ENCODE measurements around the gene APLF.

The APLF gene, protein sequence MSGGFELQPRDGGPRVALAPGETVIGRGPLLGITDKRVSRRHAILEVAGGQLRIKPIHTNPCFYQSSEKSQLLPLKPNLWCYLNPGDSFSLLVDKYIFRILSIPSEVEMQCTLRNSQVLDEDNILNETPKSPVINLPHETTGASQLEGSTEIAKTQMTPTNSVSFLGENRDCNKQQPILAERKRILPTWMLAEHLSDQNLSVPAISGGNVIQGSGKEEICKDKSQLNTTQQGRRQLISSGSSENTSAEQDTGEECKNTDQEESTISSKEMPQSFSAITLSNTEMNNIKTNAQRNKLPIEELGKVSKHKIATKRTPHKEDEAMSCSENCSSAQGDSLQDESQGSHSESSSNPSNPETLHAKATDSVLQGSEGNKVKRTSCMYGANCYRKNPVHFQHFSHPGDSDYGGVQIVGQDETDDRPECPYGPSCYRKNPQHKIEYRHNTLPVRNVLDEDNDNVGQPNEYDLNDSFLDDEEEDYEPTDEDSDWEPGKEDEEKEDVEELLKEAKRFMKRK

DNA sequence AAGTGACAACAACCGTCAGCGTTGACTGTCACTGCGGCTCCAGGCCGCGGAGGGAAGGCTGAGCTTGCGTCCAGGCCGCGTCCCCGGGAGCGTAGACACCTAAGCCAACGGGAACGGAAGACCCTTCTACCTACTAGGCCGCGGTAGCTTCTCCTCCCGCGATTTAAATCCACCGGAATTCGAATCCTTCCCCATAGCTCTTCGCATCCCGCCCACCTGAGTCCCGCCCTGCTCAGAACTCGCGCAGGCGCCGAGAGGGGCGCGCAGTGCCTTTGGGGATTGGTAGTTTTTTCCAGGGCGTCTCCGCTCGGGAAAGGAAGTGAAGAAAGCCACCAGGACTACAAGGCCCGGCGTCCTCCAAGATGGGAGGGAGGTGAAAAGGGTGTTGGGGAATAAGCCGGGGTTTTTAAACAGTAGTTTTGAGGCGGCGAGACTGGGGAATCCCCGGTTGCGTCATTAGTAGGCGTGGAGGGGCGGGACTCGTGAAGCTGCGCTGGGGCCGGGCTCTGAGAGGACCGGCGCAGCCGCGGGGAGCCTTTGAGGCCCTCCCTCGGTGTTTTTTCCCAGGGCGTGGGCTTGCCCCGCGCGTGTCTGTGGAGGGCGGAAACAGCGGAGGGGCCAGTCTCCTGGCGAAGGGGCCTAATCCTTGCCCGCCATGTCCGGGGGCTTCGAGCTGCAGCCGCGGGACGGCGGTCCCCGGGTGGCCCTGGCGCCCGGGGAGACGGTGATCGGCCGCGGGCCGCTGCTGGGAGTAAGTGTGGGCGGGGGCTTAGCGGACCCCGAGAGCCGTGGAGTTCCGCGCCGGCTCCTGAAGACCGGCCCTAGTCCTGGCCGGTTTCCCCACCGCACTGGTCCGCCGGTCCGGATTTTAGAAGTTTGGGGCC is at the start of gene APLF, which contains the start of gene FBXO48:
APLF (plus strand) TSS at position 509 of the 884 bp plus-strand sequence; CDS start at position 656, 147 bp downstream.
FBXO48 (minus strand) TSS at position 218 of the 884 bp plus-strand sequence. CDS start 2,149 bp downstream, outside the sequence.
- peak; percentile 70 for FAIRE-seq
- DNase-seq (ENCODE audit: insufficient read length, low spot score), result peak; percentile 96

GRCh38 chr2:68417926-68418325 is 49.5 kb upstream of the APLF start:
- no peak for DNase-seq (ENCODE audit: insufficient read length, low spot score)
- FAIRE-seq, result no peak

DNA sequence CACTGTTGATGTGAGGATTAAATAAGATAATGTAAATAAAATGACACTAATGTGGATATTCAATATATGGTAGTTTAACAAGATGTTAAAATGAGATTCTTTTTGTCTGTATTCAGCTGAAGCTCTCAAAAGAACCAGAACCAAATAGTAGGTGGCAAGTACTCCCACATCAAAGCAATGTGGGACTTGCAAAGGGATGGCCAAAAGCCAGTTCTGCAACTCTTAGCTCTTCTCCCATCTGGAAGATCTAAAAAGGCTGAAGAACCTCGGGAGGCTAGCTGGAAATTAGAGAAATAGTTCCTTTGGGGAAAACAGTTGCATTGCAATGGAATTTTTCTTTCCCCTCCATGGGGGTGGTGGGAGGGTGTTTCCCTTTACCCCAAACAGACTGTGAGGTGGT is 49.0 kb upstream of the APLF start:
- DNase-seq (ENCODE audit: insufficient read length, low spot score), result no peak
- FAIRE-seq, result no peak

DNA sequence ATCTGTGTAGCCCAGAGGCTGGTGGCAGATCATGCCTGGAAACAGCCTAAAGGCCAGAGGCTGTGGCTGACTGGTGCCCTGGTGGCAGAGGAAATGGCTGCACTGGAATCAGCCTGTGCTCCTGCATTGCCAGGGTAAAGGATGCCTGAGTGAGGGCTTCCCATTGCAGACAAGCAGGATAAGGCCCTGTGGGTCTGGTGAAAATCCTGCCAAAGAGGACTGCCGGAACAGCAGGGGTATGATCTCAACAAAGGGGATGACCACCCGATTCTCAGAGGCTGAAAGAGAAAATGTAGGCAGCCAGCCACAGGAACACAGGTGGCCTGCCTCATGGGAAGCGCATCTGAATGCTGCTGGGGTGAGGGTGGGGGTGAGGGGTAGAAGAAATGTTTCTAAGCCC is 48.5 kb upstream of the APLF start:
- no peak for DNase-seq (ENCODE audit: insufficient read length, low spot score)

GRCh38 chr2:68420254-68420910 is 47.0 kb upstream of the APLF start:
- FAIRE-seq, result no peak
- DNase-seq (ENCODE audit: insufficient read length, low spot score), result no peak

More for the DNA sequence above, 48.5 kb upstream of the APLF start:
- FAIRE-seq, result no peak

DNA sequence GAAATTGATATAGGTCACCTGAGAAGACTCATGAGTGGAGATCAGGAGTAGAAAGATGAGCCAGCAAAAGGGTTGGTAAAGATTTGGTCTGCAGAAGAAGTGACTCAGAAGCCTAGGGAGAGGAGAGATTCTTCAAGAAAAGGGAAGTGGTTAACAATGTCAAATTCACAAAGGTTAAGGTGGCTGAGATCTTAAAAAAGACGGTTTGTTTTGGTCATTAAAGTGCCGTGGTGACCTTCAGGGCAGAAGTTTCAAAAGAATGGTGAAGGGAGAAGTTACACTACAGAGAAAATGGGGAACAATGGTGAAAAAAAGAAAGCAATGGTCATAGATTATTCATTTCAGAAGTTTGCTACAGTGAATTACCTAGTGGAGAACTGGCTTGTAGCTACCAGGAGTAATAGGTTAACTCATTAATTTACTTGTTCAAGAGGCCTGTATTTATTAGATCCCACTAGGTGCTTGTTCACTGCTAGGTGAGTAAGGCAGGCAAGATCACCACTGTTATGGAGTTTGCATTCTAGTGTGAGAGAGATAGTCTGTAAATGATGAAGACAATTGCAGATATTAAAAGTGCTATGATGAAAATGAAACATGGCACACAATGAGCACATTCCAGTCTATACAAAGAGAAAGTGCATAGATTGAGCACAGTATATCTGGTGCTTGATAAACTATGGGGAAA is 43.3 kb upstream of the APLF start:
- FAIRE-seq (no peak), DNase-seq (ENCODE audit: insufficient read length, low spot score) (no peak)

DNA sequence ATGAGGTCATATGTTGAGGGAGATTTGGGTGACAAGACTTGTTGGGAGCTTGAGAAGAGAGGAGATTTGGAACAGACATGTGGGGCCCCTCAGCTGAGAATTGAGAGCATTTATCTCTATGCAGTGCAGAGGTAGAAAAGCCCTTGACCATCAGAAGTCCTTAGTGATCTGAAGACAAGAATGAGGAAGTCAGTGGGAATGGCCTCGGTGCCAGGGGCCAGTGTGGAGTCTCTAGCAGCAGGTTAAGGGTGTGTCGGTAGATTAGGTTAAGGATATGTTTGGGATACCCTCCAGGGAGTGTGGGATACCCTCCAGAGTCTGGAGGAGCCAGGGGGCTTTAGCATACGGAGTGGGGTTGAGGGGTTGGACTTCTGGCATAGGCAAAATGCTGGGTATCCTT is 41.9 kb upstream of the APLF start:
- no peak for DNase-seq (ENCODE audit: insufficient read length, low spot score)
- FAIRE-seq, result no peak

- DNase-seq (ENCODE audit: insufficient read length, low spot score) (no peak), FAIRE-seq (no peak)
Observed at GRCh38 chr2:68426446-68426845, 40.9 kb upstream of the APLF start.

GRCh38 chr2:68426848-68427579 is 40.4 kb upstream of the APLF start:
- DNase-seq (ENCODE audit: insufficient read length, low spot score) (no peak), FAIRE-seq (no peak)

GRCh38 chr2:68428126-68428525 is 39.3 kb upstream of the APLF start:
- no peak for FAIRE-seq
- DNase-seq (ENCODE audit: insufficient read length, low spot score), result no peak

DNA sequence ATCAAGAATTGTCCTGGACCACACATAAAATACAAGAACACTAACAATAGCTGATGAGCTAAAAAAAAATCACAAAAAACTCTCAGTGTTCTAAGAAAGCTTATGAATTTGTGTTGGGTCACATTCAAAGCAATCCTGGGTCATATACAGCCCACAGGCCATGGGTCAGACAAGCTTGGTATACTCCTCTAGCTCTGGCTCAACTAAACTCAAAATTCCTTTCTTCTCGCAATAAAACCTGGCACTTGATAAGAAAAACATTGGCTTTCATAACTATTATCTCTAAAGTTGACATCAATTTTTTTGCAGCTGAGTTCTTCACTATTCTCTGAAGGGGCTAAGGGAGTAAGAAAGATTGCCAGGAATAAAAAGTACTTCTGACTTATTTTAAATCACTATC is 38.6 kb upstream of the APLF start:
- no peak for DNase-seq (ENCODE audit: insufficient read length, low spot score)
- FAIRE-seq, result no peak

GRCh38 chr2:68429311-68429826 is 38.0 kb upstream of the APLF start:
- DNase-seq (ENCODE audit: insufficient read length, low spot score) (no peak), FAIRE-seq (no peak)

- no peak for FAIRE-seq
- no peak for DNase-seq (ENCODE audit: insufficient read length, low spot score)
Observed at GRCh38 chr2:68431316-68431972, 35.9 kb upstream of the APLF start.

DNA sequence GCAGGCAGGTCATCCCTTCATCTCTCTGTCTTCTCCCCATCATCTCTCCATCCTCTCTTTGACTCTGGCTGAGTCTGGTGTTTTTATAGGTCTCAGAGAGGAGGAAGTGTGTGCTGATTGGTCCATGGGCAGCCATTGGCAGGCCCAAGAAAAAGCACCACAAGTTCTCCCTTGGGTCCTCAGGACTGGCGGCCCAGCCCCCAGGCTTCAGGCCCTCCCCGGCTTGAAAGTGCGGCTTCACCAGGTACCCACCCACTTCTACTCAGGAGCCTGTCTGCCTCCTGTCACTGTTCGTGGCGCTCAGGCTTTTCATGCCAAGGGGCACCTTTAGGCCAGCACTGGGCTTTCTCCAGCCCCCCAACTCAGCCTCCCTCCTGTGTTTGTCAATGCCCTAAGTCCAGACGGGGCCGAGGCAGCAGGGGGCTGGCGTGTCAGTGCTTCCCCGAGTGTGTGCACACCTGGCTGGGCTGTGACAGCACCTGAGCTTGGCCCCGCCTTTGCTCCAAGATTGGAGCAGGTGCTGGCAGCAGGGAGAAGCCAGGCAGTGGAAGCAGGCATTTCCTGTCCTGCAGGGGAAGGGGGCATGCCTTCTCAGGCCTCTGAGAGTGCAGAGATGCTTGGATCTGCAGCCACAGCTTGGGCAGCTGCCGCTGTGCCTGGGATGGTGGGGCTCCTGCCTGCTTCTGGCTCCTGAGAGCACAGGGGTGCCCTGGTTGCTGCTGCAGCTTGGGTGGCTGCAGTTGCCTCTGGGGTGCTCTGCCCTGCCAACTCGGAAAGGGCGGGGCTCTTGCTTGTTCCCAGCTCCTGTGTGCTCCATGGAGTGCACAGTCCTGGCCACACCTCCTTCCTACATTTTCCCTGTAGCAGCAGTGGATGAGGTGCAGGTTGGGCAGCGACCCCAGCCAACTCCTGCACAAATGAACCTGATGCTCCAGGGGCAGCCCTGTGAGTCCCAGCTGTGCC is 34.4 kb upstream of the APLF start:
- DNase-seq (ENCODE audit: insufficient read length, low spot score) (no peak), FAIRE-seq (no peak)

DNA sequence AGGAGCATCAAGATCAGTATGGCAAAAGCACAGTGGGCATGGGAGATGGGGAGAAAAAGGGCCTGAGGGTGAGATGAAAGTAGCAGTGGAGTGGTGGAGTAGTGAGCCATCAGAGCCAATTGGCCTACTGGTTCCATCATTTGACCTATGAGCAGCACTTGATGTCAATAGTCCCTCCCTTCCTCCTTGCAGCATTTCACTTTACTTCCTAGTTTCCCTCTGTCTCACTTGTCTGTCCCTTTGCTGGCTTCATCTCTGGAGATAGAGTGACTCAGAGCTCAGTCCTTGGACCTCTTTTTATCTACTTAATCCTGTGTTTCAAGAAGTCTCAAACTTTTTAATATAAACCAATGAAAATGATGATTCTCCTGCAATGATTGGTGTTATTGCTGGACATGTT is 32.4 kb upstream of the APLF start:
- DNase-seq (ENCODE audit: insufficient read length, low spot score) (no peak), FAIRE-seq (no peak)

- FAIRE-seq (no peak), DNase-seq (ENCODE audit: insufficient read length, low spot score) (no peak)
Observed at GRCh38 chr2:68435615-68436014, 31.8 kb upstream of the APLF start.

DNA sequence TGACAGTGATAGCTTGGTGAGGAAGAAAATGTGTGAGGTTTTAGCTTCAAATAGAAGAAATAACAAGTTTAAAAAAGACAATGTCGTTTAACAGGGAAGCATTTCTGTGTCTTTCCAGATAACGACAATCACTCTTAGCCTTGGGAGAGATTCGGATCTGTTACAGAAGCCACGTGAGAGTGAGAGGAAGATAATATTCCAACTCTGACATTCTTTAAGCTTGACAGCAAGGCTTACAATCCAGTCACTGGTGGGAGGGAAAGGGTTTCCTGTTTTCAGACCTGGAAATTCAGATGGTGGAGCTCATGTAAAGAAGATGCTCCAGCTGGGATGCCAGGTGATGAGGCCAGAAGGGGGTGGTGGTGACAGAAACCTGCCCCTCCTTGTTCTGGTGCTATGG is 31.1 kb upstream of the APLF start:
- no peak for DNase-seq (ENCODE audit: insufficient read length, low spot score)
- no peak for FAIRE-seq

All from HTR-8/SVneo (cell line).